Naive thymus-derived CD8-positive, alpha-beta T cell (primary cell): ENCODE data around the gene ATP7B. TPM values are rescaled to one million over a fixed set of nuclear protein-coding genes. Genes with fewer than 3 reads are reported as not detected.

Source experiments
- ATAC-seq, 2 donors: fragments of 150-1000 bp; cut with Tn5 transposase in 1 of 2; sonication (Bioruptor Pico), chemical (Tn5 transposase) in 1 of 2; 1 replicate in 1 of 2; 2 replicates in 1 of 2; pipeline ENCODE4 v1.10.0; 2021; ENCODE audit warnings: mild to moderate bottlenecking in 2 of 2, moderate library complexity in 2 of 2
- POLR2A ChIA-PET: fragments of 350-600 bp; sonication (Branson Sonifier 250); formaldehyde crosslinking; loops from one replicate; lab custom pipeline; 2021; ENCODE audit warnings: antibody characterized with exemption; lab: Charles Lee
- DNase-seq, 10 donors: peaks; one replicate each; pipeline versions ENCODE4 v3.0.0 to v3.0.0-alpha.2; 2020 to 2022
- H3K27ac Mint-ChIP-seq, 10 donors: one replicate each; pipeline ENCODE4 v1.8.0; 2020 to 2022; ENCODE audit warnings: mild to moderate bottlenecking in 10 of 10, mixed read lengths in 10 of 10, moderate library complexity in 4 of 10, inconsistent platforms in 1 of 10
- H3K27me3 Mint-ChIP-seq, 5 donors: one replicate each; pipeline ENCODE4 v1.8.0; 2021 to 2022; ENCODE audit warnings: mixed read lengths in 5 of 5
- H3K36me3 Mint-ChIP-seq, 3 donors: one replicate each; pipeline ENCODE4 v1.8.0; 2020 to 2022; ENCODE audit warnings: mixed read lengths in 3 of 3, mild to moderate bottlenecking in 2 of 3, inconsistent platforms in 1 of 3
- H3K4me1 Mint-ChIP-seq, 4 donors: one replicate each; pipeline ENCODE4 v1.8.0; 2021 to 2022; ENCODE audit warnings: mixed read lengths in 4 of 4
- H3K4me3 Mint-ChIP-seq, 10 donors: one replicate each; pipeline ENCODE4 v1.8.0; 2020 to 2022; ENCODE audit warnings: mild to moderate bottlenecking in 10 of 10, mixed read lengths in 10 of 10, moderate library complexity in 6 of 10, inconsistent platforms in 1 of 10
- H3K9me3 Mint-ChIP-seq, 9 donors: one replicate each; pipeline ENCODE4 v1.8.0; 2020 to 2022; ENCODE audit warnings: mixed read lengths in 9 of 9, mild to moderate bottlenecking in 3 of 9, inconsistent platforms in 1 of 9, moderate library complexity in 1 of 9
- polyA plus RNA-seq, 3 donors: library from polyadenylated mRNA; unstranded; fragments of 300-500 nt; fragmentation: Illumina TruSeq; gene quantifications; one replicate each; pipeline ENCODE4 v1.2.3, GENCODE V29; 2021
- total RNA-seq, 8 experiments: library from RNA in 2 of 8; stranded (reverse) in 2 of 8; gene quantifications; one replicate each; pipeline ENCODE4 v1.2.3 and lab custom pipeline; 2021 to 2026

Gene ATP7B
- total and polyA plus RNA-seq, 5 experiments from 2014 or later: 0.06 to 1.7 (median 0.29) TPM

GRCh38 chr13:51970349-51970748, 40.9 kb downstream of the ATP7B start:
- H3K4me3 Mint-ChIP-seq: peak overlapping the region in 6 of 10 donors; percentile 43 to 79 (median 58)
- POLR2A ChIA-PET: interaction anchor here (1.5 kb wide), 1 partner anchor 10 kb away, joined by 3 read pairs; no protein-coding TSS in a partner anchor
- H3K9me3 Mint-ChIP-seq: no peaks in the 10 kb centered on the region
- H3K27ac Mint-ChIP-seq: peak overlapping the region in 3 of 10 donors; percentile 49 to 86 (median 50)
- ATAC-seq: peak; percentile 61 to 76
- no peaks in the 10 kb centered on the region for H3K36me3 Mint-ChIP-seq
- DNase-seq: peak in 5 of 10 donors; percentile 4 to 33 (median 17)
- H3K27me3 Mint-ChIP-seq: peaks cover 0 to 1% (median 0%) of the 10 kb centered on the region in 5 donors
- peaks cover 4 to 54% (median 38%) of the 10 kb centered on the region in 4 donors for H3K4me1 Mint-ChIP-seq

DNA sequence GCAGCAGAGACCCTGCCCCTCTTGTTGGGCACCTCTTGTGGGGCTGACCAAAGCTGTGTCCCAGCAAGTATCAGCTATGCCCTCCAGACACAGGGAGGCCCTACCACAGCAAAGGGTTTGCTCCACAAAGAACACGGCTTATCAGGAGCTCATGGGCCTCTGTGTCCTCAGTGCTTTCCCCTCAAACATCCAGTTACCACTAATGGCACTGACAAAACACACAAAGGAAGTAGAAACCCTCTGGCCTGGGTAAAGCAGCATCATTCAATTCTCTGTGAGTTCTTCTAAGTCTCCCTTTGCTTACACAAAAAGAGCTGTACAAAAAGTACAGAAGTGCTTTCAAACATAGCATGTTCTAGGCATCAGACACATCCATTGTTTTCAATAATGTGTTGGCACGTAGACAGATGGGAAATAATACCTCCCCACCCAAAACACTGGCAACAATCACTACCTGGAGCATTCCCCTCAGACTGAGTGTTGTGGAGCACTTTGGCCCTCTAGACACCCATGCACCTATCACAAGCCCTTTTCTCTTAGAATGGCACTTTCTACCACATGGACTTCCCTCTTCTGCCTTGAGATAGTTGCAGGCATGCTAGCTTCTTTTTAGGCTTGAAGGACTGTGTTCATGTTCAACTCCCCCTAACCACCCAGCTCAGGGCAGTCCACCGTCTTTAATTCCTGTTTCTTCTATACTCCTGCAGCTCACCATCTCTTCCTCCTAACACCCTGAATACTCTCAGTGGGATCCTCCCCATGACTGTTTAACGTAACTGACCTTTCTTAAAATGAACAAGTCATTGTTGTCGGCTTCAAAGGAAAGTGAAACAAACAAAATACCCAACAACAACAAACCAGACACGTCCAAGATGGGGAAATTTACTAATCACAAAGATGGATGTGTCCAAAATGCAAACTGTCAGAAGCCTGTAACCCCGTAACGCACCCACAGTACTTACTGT, 43.5 kb downstream of the ATP7B start:
- peak overlapping the region in 2 of 10 donors; percentile 26 to 35 for H3K4me3 Mint-ChIP-seq
- ATAC-seq (no peak), DNase-seq (no peak)
- H3K4me1 Mint-ChIP-seq: peaks cover 4 to 55% (median 38%) of the 10 kb centered on the region in 4 donors
- H3K27me3 Mint-ChIP-seq: peaks cover 0 to 1% (median 0%) of the 10 kb centered on the region in 5 donors
- POLR2A ChIA-PET: no interaction called here
- H3K9me3 Mint-ChIP-seq: no peaks in the 10 kb centered on the region
- H3K27ac Mint-ChIP-seq: peak overlapping the region in 4 of 10 donors; percentile 24 to 50 (median 38)
- no peaks in the 10 kb centered on the region for H3K36me3 Mint-ChIP-seq

GRCh38 chr13:51966186-51966585, 45.1 kb downstream of the ATP7B start:
- Mint-ChIP-seq H3K36me3 (no peaks in the 10 kb centered on the region), H3K4me3 (peak overlapping the region in 2 of 10 donors; percentile 33 to 39), H3K27me3 (peaks cover 0 to 1% (median 0%) of the 10 kb centered on the region in 5 donors), H3K27ac (peak overlapping the region in 3 of 10 donors; percentile 3 to 66 (median 60)), H3K4me1 (peaks cover 4 to 49% (median 38%) of the 10 kb centered on the region in 4 donors), H3K9me3 (no peaks in the 10 kb centered on the region)
- POLR2A ChIA-PET: no interaction called here
- ATAC-seq (no peak), DNase-seq (no peak)

GRCh38 chr13:51961493-51962403, 49.5 kb downstream of the ATP7B start:
- no peak for ATAC-seq
- Mint-ChIP-seq H3K36me3 (no peaks in the 10 kb centered on the region), H3K9me3 (no peaks in the 10 kb centered on the region), H3K27me3 (no peaks in the 10 kb centered on the region), H3K4me3 (no peak overlapping the region), H3K27ac (no peak overlapping the region), H3K4me1 (peaks cover 0 to 18% (median 12%) of the 10 kb centered on the region in 4 donors)
- POLR2A ChIA-PET: no interaction called here
- DNase-seq: no peak

- no peak for ATAC-seq
- Mint-ChIP-seq H3K4me1 (peaks cover 0 to 12% (median 5%) of the 10 kb centered on the region in 4 donors), H3K4me3 (no peak overlapping the region), H3K27ac (no peak overlapping the region), H3K27me3 (no peaks in the 10 kb centered on the region), H3K36me3 (no peaks in the 10 kb centered on the region), H3K9me3 (no peaks in the 10 kb centered on the region)
- no peak for DNase-seq
- POLR2A ChIA-PET: interaction anchor here (1.3 kb wide), 1 partner anchor 9 kb away, joined by 3 read pairs; no protein-coding TSS in a partner anchor
Measured at GRCh38 chr13:51960766-51961165, 50.5 kb downstream of the ATP7B start.

DNA sequence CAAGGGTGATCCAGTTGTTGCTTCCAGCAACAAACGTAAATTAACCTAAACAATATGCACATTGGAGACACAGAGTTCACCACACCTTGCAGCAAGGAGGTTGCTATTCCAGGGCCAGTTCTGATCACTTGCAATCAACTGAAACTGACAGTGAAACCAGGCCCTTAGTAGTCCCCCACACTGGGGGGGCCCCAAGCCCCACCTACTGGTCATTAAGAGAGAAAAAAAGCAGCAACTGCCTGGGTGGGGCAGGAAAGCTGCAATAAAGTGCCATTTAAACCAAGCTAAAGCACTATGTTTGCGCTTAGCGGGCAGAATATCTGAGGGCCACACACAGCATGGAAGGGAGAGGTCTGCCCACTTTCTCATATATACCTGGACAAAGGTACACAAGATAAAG, 51.5 kb downstream of the ATP7B start:
- DNase-seq (no peak), ATAC-seq (no peak)
- Mint-ChIP-seq H3K4me3 (no peak overlapping the region), H3K9me3 (no peaks in the 10 kb centered on the region), H3K36me3 (no peaks in the 10 kb centered on the region), H3K27me3 (peaks cover 0 to 3% (median 1%) of the 10 kb centered on the region in 5 donors), H3K4me1 (peaks cover 0 to 6% (median 4%) of the 10 kb centered on the region in 4 donors), H3K27ac (peak overlapping the region in 1 of 10 donors; percentile 67)
- POLR2A ChIA-PET: interaction anchor here (1.3 kb wide), 1 partner anchor 10 kb away, joined by 3 read pairs; no protein-coding TSS in a partner anchor

DNA sequence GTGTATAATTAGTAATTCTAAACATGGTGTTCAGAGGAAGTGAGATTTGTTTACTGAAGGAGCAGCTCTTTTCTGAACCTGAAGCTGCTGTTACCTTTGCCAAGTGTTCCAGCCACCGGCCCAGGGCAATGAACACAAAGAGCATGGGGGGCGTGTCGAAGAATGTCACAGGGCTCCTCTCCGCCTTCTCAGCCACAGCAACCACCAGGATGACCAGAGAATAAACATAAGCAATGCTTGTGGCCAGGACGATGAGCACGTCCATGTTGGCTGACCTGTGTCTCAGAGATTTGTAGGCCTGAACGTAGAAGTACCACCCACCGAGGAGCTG, 53.1 kb downstream of the ATP7B start:
- Mint-ChIP-seq H3K27ac (peak overlapping the region in 1 of 10 donors; percentile 34), H3K9me3 (no peaks in the 10 kb centered on the region), H3K36me3 (peaks cover 0 to 4% (median 0%) of the 10 kb centered on the region in 3 donors), H3K27me3 (peaks cover 2 to 13% (median 8%) of the 10 kb centered on the region in 5 donors), H3K4me1 (peaks cover 3 to 20% (median 10%) of the 10 kb centered on the region in 4 donors), H3K4me3 (no peak overlapping the region)
- POLR2A ChIA-PET: no interaction called here
- DNase-seq (no peak), ATAC-seq (no peak)

GRCh38 chr13:51957377-51958216, 53.7 kb downstream of the ATP7B start:
- H3K27me3 Mint-ChIP-seq: peaks cover 2 to 13% (median 8%) of the 10 kb centered on the region in 5 donors
- H3K9me3 Mint-ChIP-seq: no peaks in the 10 kb centered on the region
- peaks cover 3 to 20% (median 13%) of the 10 kb centered on the region in 4 donors for H3K4me1 Mint-ChIP-seq
- ATAC-seq (no peak), DNase-seq (no peak)
- POLR2A ChIA-PET: no interaction called here
- H3K27ac Mint-ChIP-seq: no peak overlapping the region
- no peak overlapping the region for H3K4me3 Mint-ChIP-seq
- peaks cover 0 to 4% (median 0%) of the 10 kb centered on the region in 3 donors for H3K36me3 Mint-ChIP-seq

GRCh38 chr13:51956717-51957116, 54.5 kb downstream of the ATP7B start:
- peaks cover 2 to 13% (median 8%) of the 10 kb centered on the region in 5 donors for H3K27me3 Mint-ChIP-seq
- no peak overlapping the region for H3K27ac Mint-ChIP-seq
- DNase-seq (no peak), ATAC-seq (no peak)
- no peak overlapping the region for H3K4me3 Mint-ChIP-seq
- H3K36me3 Mint-ChIP-seq: peaks cover 0 to 4% (median 0%) of the 10 kb centered on the region in 3 donors
- POLR2A ChIA-PET: no interaction called here
- no peaks in the 10 kb centered on the region for H3K9me3 Mint-ChIP-seq
- peaks cover 3 to 26% (median 17%) of the 10 kb centered on the region in 4 donors for H3K4me1 Mint-ChIP-seq

- POLR2A ChIA-PET: no interaction called here
- Mint-ChIP-seq H3K27me3 (peaks cover 2 to 13% (median 8%) of the 10 kb centered on the region in 5 donors), H3K9me3 (peaks cover 0 to 4% (median 0%) of the 10 kb centered on the region in 9 donors), H3K4me1 (peaks cover 3 to 33% (median 21%) of the 10 kb centered on the region in 4 donors), H3K36me3 (peaks cover 0 to 4% (median 0%) of the 10 kb centered on the region in 3 donors), H3K4me3 (no peak overlapping the region), H3K27ac (no peak overlapping the region)
- ATAC-seq: no peak
- DNase-seq: no peak
Measured at GRCh38 chr13:51955816-51956603, 55.2 kb downstream of the ATP7B start.

DNA sequence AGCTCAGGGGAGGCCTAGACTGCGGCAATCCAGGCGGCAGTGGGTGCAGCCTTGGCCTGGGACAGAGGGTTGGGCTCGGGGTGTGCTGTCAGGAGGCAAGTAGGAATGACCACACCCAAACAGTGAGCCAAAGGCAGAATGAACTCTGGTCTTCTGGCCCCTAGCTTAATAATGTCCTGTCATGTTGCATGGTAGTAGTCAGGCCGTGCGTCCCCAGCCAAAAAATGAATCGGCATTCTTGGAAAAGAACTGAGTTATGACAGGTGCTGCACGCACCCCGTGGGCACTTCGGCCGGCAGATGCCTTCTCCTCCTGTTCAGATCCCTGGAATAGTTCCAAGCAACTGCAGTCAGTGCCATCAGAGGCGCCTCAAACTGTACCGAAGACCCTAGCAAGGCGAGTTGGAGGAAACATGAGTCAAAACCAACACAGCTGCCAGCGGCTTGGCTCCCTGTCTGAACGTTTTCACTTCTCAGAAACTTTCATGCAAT, 55.9 kb downstream of the ATP7B start:
- POLR2A ChIA-PET: no interaction called here
- ATAC-seq: no peak
- Mint-ChIP-seq H3K9me3 (peaks cover 0 to 11% (median 5%) of the 10 kb centered on the region in 9 donors), H3K27me3 (peaks cover 2 to 15% (median 8%) of the 10 kb centered on the region in 5 donors), H3K4me3 (no peak overlapping the region), H3K27ac (no peak overlapping the region), H3K4me1 (peaks cover 3 to 40% (median 28%) of the 10 kb centered on the region in 4 donors), H3K36me3 (peaks cover 0 to 9% (median 0%) of the 10 kb centered on the region in 3 donors)
- DNase-seq: no peak
